Loucy (cell line): ENCODE results near the gene CCDC149.

Experiments
- H2AFZ ChIP-seq: fragments of 200-600 bp; sonication (generic); 2 replicates; pipeline ENCODE4 v1.6.0; 2016; ENCODE audit warnings: antibody characterized with exemption, mild to moderate bottlenecking, low read length, moderate library complexity
- H3F3A ChIP-seq: fragments of 200-600 bp; 2 replicates; pipeline ENCODE4 v1.6.0; 2016; ENCODE audit warnings: antibody characterized with exemption, low read depth, mild to moderate bottlenecking
- H3K27me3 ChIP-seq: fragments of 200-600 bp; sonication (generic); 2 replicates; pipeline ENCODE4 v1.6.1; 2014; ENCODE audit warnings: low read length, mild to moderate bottlenecking; ENCODE audit not compliant: insufficient read depth, poor library complexity, severe bottlenecking
- H3K36me3 ChIP-seq: fragments of 200-600 bp; sonication (generic); 2 replicates; pipeline ENCODE4 v1.6.1; 2016; ENCODE audit warnings: low read length; ENCODE audit not compliant: insufficient read depth
- H3K4me1 ChIP-seq: fragments of 200-600 bp; sonication (generic); 2 replicates; pipeline ENCODE4 v1.5.1; 2014; ENCODE audit warnings: low read length, mild to moderate bottlenecking; ENCODE audit not compliant: insufficient read depth, poor library complexity, severe bottlenecking
- H3K4me2 ChIP-seq: fragments of 200-600 bp; sonication (generic); 2 replicates; pipeline ENCODE4 v1.6.0; 2014; ENCODE audit warnings: antibody characterized with exemption, low read length, low read depth, mild to moderate bottlenecking; ENCODE audit not compliant: poor library complexity, severe bottlenecking
- H3K4me3 ChIP-seq: fragments of 200-600 bp; sonication (generic); 2 replicates; pipeline ENCODE4 v1.5.1; 2014; ENCODE audit warnings: low read length, mild to moderate bottlenecking, mixed read lengths; ENCODE audit not compliant: poor library complexity, severe bottlenecking
- H3K79me2 ChIP-seq: fragments of 200-600 bp; sonication (generic); 2 replicates; pipeline ENCODE4 v1.6.1; 2014; ENCODE audit warnings: low read length; ENCODE audit not compliant: insufficient read depth
- H3K9ac ChIP-seq: fragments of 200-600 bp; sonication (generic); 2 replicates; pipeline ENCODE4 v1.6.0; 2014; ENCODE audit warnings: mild to moderate bottlenecking, low read depth, low read length, moderate library complexity; ENCODE audit not compliant: poor library complexity, severe bottlenecking
- H3K9me2 ChIP-seq: fragments of 200-600 bp; sonication (generic); replicated peaks from 2 replicates; pipeline ENCODE4 v1.6.1; 2016; ENCODE audit warnings: low read depth, low read length, mixed read lengths
- H3K9me3 ChIP-seq: fragments of 200-600 bp; sonication (generic); 2 replicates; pipeline ENCODE4 v1.6.1; 2014; ENCODE audit warnings: mild to moderate bottlenecking, antibody characterized with exemption, low read length, low read depth; ENCODE audit not compliant: insufficient read depth
- H4K20me1 ChIP-seq: fragments of 200-600 bp; sonication (generic); 2 replicates; pipeline ENCODE4 v1.6.0; 2014; ENCODE audit warnings: antibody characterized with exemption, low read length, mild to moderate bottlenecking; ENCODE audit not compliant: insufficient read depth, poor library complexity, severe bottlenecking
- CTCF ChIP-seq: fragments of 200-600 bp; sonication (generic); conservative IDR thresholded peaks from 2 replicates; pipeline ENCODE4 v1.5.1; 2014; ENCODE audit warnings: mild to moderate bottlenecking, antibody characterized with exemption, low read length
- EZH2phosphoT487 ChIP-seq: fragments of 200-600 bp; IDR thresholded peaks from 2 replicates; pipeline ENCODE4 v1.6.1; 2018; ENCODE audit warnings: antibody characterized with exemption, mild to moderate bottlenecking, moderate library complexity, borderline replicate concordance

Gene CCDC149

GRCh38 chr4:24794916-24795665, 117.8 kb downstream of the CCDC149 start, which contains the start of gene SOD3:
Gene SOD3 (plus strand): TSS chr4:24795573. CDS start chr4:24799522, 3,949 bp downstream.
- Histone ChIP-seq H3K9me3 (peaks cover 4% of the 10 kb centered on the region; the same call in 1 of the 2 replicates), H3K36me3 (no peaks in the 10 kb centered on the region), H3K79me2 (no peaks in the 10 kb centered on the region), H3K4me3 (no peak within 1 kb of the TSS), H3K9me2 (no peaks in the 10 kb centered on the region), H2AFZ (no peak within 1 kb of the TSS), H3K27me3 (no peaks in the 10 kb centered on the region), H4K20me1 (no peaks in the 10 kb centered on the region), H3K9ac (no peak within 1 kb of the TSS), H3K4me2 (no peak within 1 kb of the TSS), H3K4me1 (no peaks in the 10 kb centered on the region), H3F3A (no peaks in the 10 kb centered on the region)
- no peak for TF ChIP-seq EZH2phosphoT487
- no peak for TF ChIP-seq CTCF

- Histone ChIP-seq H2AFZ (no peak overlapping the region), H3K4me2 (no peak overlapping the region)
Observed at GRCh38 chr4:24794480-24794879, 118.4 kb downstream of the CCDC149 start.

GRCh38 chr4:24794051-24794450, 118.8 kb downstream of the CCDC149 start:
- TF ChIP-seq CTCF (no peak), EZH2phosphoT487 (no peak)
- Histone ChIP-seq H3K4me3 (no peak overlapping the region), H4K20me1 (no peaks in the 10 kb centered on the region), H3K4me2 (no peak overlapping the region), H3K9me2 (no peaks in the 10 kb centered on the region), H3K36me3 (no peaks in the 10 kb centered on the region), H3K9me3 (peaks cover 7% of the 10 kb centered on the region), H3K79me2 (no peaks in the 10 kb centered on the region), H3F3A (no peaks in the 10 kb centered on the region), H3K9ac (no peak overlapping the region), H2AFZ (no peak overlapping the region), H3K27me3 (no peaks in the 10 kb centered on the region), H3K4me1 (no peaks in the 10 kb centered on the region)

More at GRCh38 chr4:24794480-24794879, 118.4 kb downstream of the CCDC149 start:
- TF ChIP-seq CTCF (no peak), EZH2phosphoT487 (no peak)
- Histone ChIP-seq H3K9ac (no peak overlapping the region), H3F3A (no peaks in the 10 kb centered on the region), H3K27me3 (no peaks in the 10 kb centered on the region), H3K4me1 (no peaks in the 10 kb centered on the region), H3K36me3 (no peaks in the 10 kb centered on the region), H3K9me2 (no peaks in the 10 kb centered on the region), H4K20me1 (no peaks in the 10 kb centered on the region), H3K9me3 (peaks cover 7% of the 10 kb centered on the region), H3K79me2 (no peaks in the 10 kb centered on the region), H3K4me3 (no peak overlapping the region)
